Activated CD4-positive, alpha-beta memory T cell treated with anti-CD3 and anti-CD28 coated beads, Interleukin-2, amount 10 ng/mL, durations not matched to agents 7 days and 5 days (primary cell): ENCODE data around the gene UGT1A9. TPM values are rescaled to one million over a fixed set of nuclear protein-coding genes. Genes with fewer than 3 reads are reported as not detected.

Experiments
- CTCF ChIA-PET: fragments of 350-600 bp; sonication (Branson Sonifier 250); formaldehyde crosslinking; loops from one replicate; lab custom pipeline; 2021; ENCODE audit warnings: antibody characterized with exemption, inconsistent platforms; lab: Charles Lee
- POLR2A ChIA-PET: fragments of 350-600 bp; sonication (Branson Sonifier 250); formaldehyde crosslinking; loops from one replicate; lab custom pipeline; 2021; ENCODE audit warnings: antibody characterized with exemption; lab: Charles Lee
- DNase-seq: peaks from one replicate; pipeline ENCODE4 v3.0.0-alpha.2; 2020
- H3K27ac Mint-ChIP-seq: one replicate; pipeline ENCODE4 v1.8.0; 2021; ENCODE audit warnings: mild to moderate bottlenecking, mixed read lengths
- H3K27me3 Mint-ChIP-seq: one replicate; pipeline ENCODE4 v1.8.0; 2021; ENCODE audit warnings: mixed read lengths
- H3K36me3 Mint-ChIP-seq: one replicate; pipeline ENCODE4 v1.8.0; 2021; ENCODE audit warnings: low read depth, mixed read lengths
- H3K4me1 Mint-ChIP-seq: one replicate; pipeline ENCODE4 v1.8.0; 2021; ENCODE audit warnings: mixed read lengths
- H3K4me3 Mint-ChIP-seq: one replicate; pipeline ENCODE4 v1.8.0; 2021; ENCODE audit warnings: mild to moderate bottlenecking, mixed read lengths
- H3K9me3 Mint-ChIP-seq: one replicate; pipeline ENCODE4 v1.8.0; 2021; ENCODE audit warnings: mixed read lengths
- total RNA-seq, 2 experiments: library from RNA; stranded (reverse); gene quantifications; one replicate each; pipeline ENCODE4 v1.2.3, GENCODE V29; 2021

Gene UGT1A9
- total RNA-seq, 2 experiments from 2014 or later: not detected

- Mint-ChIP-seq H3K9me3 (no peaks in the 10 kb centered on the region), H3K4me1 (no peaks in the 10 kb centered on the region), H3K27me3 (peaks cover 22% of the 10 kb centered on the region), H3K27ac (no peak overlapping the region), H3K36me3 (no peaks in the 10 kb centered on the region), H3K4me3 (no peak overlapping the region)
- no peak for DNase-seq
- POLR2A ChIA-PET: no interaction called here
- CTCF ChIA-PET: no interaction called here
These were observed 89.5 kb downstream of the UGT1A9 start for GRCh38 chr2:233761040-233761769.

- H3K27ac Mint-ChIP-seq: no peak overlapping the region
- no peaks in the 10 kb centered on the region for H3K9me3 Mint-ChIP-seq
These were observed 92.6 kb downstream of the UGT1A9 start for GRCh38 chr2:233764264-233764663.

DNA sequence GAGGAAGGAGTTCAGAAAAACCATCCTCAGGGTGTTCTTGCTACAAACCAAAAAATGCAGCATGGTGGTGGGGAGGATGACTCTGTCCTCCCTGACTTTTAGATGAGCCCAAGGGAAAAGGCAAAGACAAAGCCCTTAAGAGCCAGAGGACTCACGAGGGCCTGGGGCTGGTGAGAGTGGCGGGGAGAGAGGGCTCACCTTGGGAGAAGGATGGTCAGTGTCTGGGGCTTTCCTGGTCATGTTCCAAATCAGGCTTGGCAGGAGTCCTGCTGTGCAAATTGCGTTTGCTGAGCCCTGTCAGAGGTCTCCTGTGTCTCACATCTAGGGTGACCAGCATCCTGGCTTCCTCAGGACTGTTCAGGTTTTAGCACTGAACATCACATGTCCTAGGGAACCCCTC lies 93.1 kb downstream of the UGT1A9 start:
- Mint-ChIP-seq H3K9me3 (no peaks in the 10 kb centered on the region), H3K4me3 (no peak overlapping the region), H3K27me3 (peaks cover 29% of the 10 kb centered on the region), H3K27ac (no peak overlapping the region), H3K4me1 (no peaks in the 10 kb centered on the region), H3K36me3 (no peaks in the 10 kb centered on the region)
- CTCF ChIA-PET: no interaction called here
- DNase-seq: no peak
- POLR2A ChIA-PET: no interaction called here

More at GRCh38 chr2:233764264-233764663, 92.6 kb downstream of the UGT1A9 start:
- no peak for DNase-seq
- POLR2A ChIA-PET: no interaction called here
- Mint-ChIP-seq H3K27me3 (peaks cover 27% of the 10 kb centered on the region), H3K36me3 (no peaks in the 10 kb centered on the region), H3K4me3 (no peak overlapping the region), H3K4me1 (no peaks in the 10 kb centered on the region)
- CTCF ChIA-PET: no interaction called here

DNA sequence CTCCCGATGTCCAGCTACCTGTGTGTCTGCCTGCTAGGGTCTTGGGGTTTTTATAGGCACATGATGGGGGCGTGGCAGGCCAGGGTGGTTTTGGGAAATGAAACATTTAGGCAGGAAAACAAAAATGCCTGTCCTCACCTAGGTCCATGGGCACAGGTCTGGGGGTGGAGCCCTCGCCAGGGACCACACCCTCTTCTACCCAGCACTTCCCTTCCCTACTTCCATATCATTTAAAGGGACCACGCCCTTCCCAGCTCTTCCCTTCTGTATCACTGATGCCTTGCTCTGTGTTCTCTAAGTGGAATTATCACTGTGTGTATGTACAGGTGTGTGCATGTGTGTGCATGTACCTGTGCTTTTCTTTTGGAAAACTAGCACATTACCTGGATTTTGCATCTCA lies 94.7 kb downstream of the UGT1A9 start:
- no peaks in the 10 kb centered on the region for H3K36me3 Mint-ChIP-seq
- no peaks in the 10 kb centered on the region for H3K4me1 Mint-ChIP-seq
- no peaks in the 10 kb centered on the region for H3K9me3 Mint-ChIP-seq
- no peak overlapping the region for H3K4me3 Mint-ChIP-seq
- CTCF ChIA-PET: no interaction called here
- H3K27ac Mint-ChIP-seq: no peak overlapping the region
- no peak for DNase-seq
- POLR2A ChIA-PET: no interaction called here
- peaks cover 31% of the 10 kb centered on the region for H3K27me3 Mint-ChIP-seq

- Mint-ChIP-seq H3K27me3 (peaks cover 28% of the 10 kb centered on the region), H3K4me1 (no peaks in the 10 kb centered on the region), H3K27ac (no peak overlapping the region), H3K4me3 (no peak overlapping the region), H3K9me3 (no peaks in the 10 kb centered on the region), H3K36me3 (no peaks in the 10 kb centered on the region)
- POLR2A ChIA-PET: no interaction called here
- DNase-seq: no peak
- CTCF ChIA-PET: no interaction called here
These were observed 96.4 kb downstream of the UGT1A9 start for GRCh38 chr2:233768076-233768475.

GRCh38 chr2:233769260-233769659 lies 97.6 kb downstream of the UGT1A9 start:
- Mint-ChIP-seq H3K9me3 (no peaks in the 10 kb centered on the region), H3K4me3 (no peak overlapping the region), H3K27ac (no peak overlapping the region), H3K27me3 (peaks cover 18% of the 10 kb centered on the region), H3K4me1 (no peaks in the 10 kb centered on the region), H3K36me3 (no peaks in the 10 kb centered on the region)
- no peak for DNase-seq
- POLR2A ChIA-PET: no interaction called here
- CTCF ChIA-PET: no interaction called here

- POLR2A ChIA-PET: no interaction called here
- Mint-ChIP-seq H3K27ac (no peak overlapping the region), H3K27me3 (peaks cover 9% of the 10 kb centered on the region), H3K36me3 (peaks cover 2% of the 10 kb centered on the region), H3K4me3 (no peak overlapping the region), H3K4me1 (no peaks in the 10 kb centered on the region), H3K9me3 (peaks cover 7% of the 10 kb centered on the region)
- CTCF ChIA-PET: no interaction called here
- no peak for DNase-seq
These were observed 100.5 kb downstream of the UGT1A9 start for GRCh38 chr2:233772153-233772552.

DNA sequence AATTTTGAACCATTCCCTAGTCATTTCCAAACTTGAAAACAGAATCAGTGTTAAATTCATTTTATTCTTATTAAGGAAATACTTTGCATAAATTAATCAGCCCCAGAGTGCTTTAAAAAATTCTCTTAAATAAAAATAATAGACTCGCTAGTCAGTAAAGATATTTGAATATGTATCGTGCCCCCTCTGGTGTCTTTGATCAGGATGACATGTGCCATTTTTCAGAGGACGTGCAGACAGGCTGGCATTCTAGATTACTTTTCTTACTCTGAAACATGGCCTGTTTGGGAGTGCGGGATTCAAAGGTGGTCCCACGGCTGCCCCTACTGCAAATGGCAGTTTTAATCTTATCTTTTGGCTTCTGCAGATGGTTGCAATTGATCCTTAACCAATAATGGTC lies 100.9 kb downstream of the UGT1A9 start:
- H3K9me3 Mint-ChIP-seq: peaks cover 9% of the 10 kb centered on the region
- H3K4me3 Mint-ChIP-seq: no peak overlapping the region
- H3K4me1 Mint-ChIP-seq: no peaks in the 10 kb centered on the region
- ChIA-PET POLR2A (no interaction called here), CTCF (no interaction called here)
- H3K27ac Mint-ChIP-seq: no peak overlapping the region
- H3K27me3 Mint-ChIP-seq: peaks cover 7% of the 10 kb centered on the region
- DNase-seq: no peak
- peaks cover 2% of the 10 kb centered on the region for H3K36me3 Mint-ChIP-seq

- CTCF ChIA-PET: no interaction called here
- peaks cover 5% of the 10 kb centered on the region for H3K27me3 Mint-ChIP-seq
- no peak for DNase-seq
- no peaks in the 10 kb centered on the region for H3K4me1 Mint-ChIP-seq
- H3K4me3 Mint-ChIP-seq: no peak overlapping the region
- peaks cover 9% of the 10 kb centered on the region for H3K9me3 Mint-ChIP-seq
- H3K36me3 Mint-ChIP-seq: peaks cover 2% of the 10 kb centered on the region
- POLR2A ChIA-PET: no interaction called here
- no peak overlapping the region for H3K27ac Mint-ChIP-seq
These were observed 102.2 kb downstream of the UGT1A9 start for GRCh38 chr2:233773854-233774253.

- Mint-ChIP-seq H3K9me3 (peaks cover 9% of the 10 kb centered on the region), H3K4me3 (no peak overlapping the region), H3K4me1 (no peaks in the 10 kb centered on the region), H3K27ac (no peak overlapping the region), H3K36me3 (peaks cover 2% of the 10 kb centered on the region), H3K27me3 (peaks cover 2% of the 10 kb centered on the region)
- CTCF ChIA-PET: no interaction called here
- POLR2A ChIA-PET: no interaction called here
- no peak for DNase-seq
These were observed 103.7 kb downstream of the UGT1A9 start for GRCh38 chr2:233775414-233775813.

DNA sequence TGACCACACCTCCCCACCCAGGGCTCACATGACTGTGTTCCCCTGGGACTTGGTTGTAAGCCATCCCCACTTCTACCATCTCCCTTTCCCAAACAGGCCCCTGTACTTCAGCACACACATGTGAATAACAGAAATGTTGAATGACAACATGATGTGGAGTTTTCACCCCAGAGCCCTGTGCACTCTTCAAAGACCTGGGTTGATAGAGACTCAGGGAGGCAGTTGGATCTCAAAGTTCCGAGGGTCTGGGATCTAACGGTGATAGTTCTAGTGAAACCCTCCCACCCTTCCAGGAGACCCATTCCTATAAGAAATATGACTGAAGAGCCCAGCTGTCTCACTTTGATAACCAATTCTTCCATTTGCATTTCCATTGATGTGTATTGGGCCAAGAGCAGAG lies 106.3 kb downstream of the UGT1A9 start, which contains the start of gene MROH2A:
MROH2A (plus strand) TSS at position 301 of the 400 bp plus-strand sequence. CDS start 1,029 bp downstream, outside the sequence.
- Mint-ChIP-seq H3K27me3 (peaks cover 9% of the 10 kb centered on the region), H3K36me3 (peaks cover 2% of the 10 kb centered on the region), H3K4me3 (no peak within 1 kb of the TSS), H3K27ac (no peak within 1 kb of the TSS), H3K9me3 (peaks cover 9% of the 10 kb centered on the region), H3K4me1 (no peaks in the 10 kb centered on the region)
- CTCF ChIA-PET: interaction anchor here (0.6 kb wide), 1 partner anchor 1968 kb away, joined by 4 read pairs; no protein-coding TSS in a partner anchor
- DNase-seq: no peak
- POLR2A ChIA-PET: no interaction called here

DNA sequence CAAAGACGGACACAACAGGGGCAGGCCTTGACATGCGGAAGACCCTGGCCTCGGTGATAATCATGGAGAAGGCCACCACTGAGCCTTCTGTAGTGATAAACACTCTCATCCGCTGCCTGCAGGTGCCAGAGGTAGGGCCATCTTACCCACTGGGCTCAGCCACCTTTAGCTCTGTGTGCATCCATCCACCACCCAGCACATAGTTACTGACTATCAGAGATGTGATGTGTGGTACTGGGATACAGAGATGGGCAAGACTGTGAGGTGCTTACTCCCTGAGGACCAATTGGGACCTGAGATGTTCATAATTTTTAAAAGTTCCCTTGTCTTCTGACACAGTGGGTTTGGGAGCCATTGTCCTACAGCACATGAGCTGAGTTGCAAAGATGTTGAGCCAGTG lies 108.0 kb downstream of the UGT1A9 start:
- DNase-seq: no peak
- Mint-ChIP-seq H3K27me3 (peaks cover 9% of the 10 kb centered on the region), H3K9me3 (peaks cover 9% of the 10 kb centered on the region), H3K4me1 (no peaks in the 10 kb centered on the region), H3K27ac (no peak overlapping the region), H3K4me3 (no peak overlapping the region), H3K36me3 (peaks cover 2% of the 10 kb centered on the region)
- ChIA-PET CTCF (no interaction called here), POLR2A (no interaction called here)

DNA sequence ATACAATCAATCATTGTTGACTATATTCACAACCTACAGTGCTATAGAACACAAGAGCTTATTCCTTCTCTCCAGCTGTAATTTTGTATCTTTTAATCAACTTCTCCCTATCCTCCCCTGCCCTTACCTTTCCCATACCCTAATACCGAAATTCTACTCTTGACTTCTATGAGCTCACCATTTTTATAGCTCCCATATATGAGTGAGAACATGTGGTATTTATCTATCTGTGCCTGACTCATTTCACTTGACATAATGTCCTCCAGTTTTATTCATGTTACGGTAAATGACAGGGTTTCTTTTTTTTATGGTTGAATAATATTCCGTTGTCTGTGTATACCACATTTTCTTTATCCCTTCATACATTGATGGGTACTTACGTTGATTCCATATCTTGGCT lies 109.1 kb downstream of the UGT1A9 start:
- peaks cover 2% of the 10 kb centered on the region for H3K36me3 Mint-ChIP-seq
- no peak overlapping the region for H3K27ac Mint-ChIP-seq
- no peak for DNase-seq
- peaks cover 9% of the 10 kb centered on the region for H3K27me3 Mint-ChIP-seq
- H3K9me3 Mint-ChIP-seq: peaks cover 8% of the 10 kb centered on the region
- no peak overlapping the region for H3K4me3 Mint-ChIP-seq
- no peaks in the 10 kb centered on the region for H3K4me1 Mint-ChIP-seq
- CTCF ChIA-PET: no interaction called here
- POLR2A ChIA-PET: no interaction called here

- no peak for DNase-seq
- POLR2A ChIA-PET: no interaction called here
- Mint-ChIP-seq H3K4me3 (no peak overlapping the region), H3K4me1 (no peaks in the 10 kb centered on the region), H3K27ac (no peak overlapping the region), H3K36me3 (no peaks in the 10 kb centered on the region), H3K9me3 (no peaks in the 10 kb centered on the region), H3K27me3 (peaks cover 3% of the 10 kb centered on the region)
- CTCF ChIA-PET: no interaction called here
These were observed 117.9 kb downstream of the UGT1A9 start for GRCh38 chr2:233789554-233789953.
